Measurements from ENCODE around the gene CYP39A1.

DNA sequence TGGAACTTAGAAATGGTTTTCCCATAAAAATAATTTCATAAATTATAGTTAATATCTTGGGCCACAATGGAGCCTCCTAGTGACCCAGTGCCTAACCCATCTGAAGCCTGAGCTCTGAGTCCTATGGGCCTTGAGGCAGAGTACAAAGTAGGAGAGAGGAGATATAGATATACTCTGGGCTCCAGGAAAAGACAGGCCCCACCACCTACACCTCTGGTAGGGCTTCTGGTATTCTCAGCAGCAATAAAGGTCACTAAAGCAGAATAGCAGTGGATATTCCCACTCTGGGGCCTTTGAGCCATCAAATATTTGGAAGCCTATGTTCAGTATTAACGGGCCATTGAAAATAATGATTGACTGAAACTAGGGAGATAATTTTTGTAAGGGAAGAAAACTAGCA, 24.1 kb downstream of the CYP39A1 start:
- TF ChIP-seq, protein P1, sequence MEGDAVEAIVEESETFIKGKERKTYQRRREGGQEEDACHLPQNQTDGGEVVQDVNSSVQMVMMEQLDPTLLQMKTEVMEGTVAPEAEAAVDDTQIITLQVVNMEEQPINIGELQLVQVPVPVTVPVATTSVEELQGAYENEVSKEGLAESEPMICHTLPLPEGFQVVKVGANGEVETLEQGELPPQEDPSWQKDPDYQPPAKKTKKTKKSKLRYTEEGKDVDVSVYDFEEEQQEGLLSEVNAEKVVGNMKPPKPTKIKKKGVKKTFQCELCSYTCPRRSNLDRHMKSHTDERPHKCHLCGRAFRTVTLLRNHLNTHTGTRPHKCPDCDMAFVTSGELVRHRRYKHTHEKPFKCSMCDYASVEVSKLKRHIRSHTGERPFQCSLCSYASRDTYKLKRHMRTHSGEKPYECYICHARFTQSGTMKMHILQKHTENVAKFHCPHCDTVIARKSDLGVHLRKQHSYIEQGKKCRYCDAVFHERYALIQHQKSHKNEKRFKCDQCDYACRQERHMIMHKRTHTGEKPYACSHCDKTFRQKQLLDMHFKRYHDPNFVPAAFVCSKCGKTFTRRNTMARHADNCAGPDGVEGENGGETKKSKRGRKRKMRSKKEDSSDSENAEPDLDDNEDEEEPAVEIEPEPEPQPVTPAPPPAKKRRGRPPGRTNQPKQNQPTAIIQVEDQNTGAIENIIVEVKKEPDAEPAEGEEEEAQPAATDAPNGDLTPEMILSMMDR (conservative IDR thresholded peaks at IDR 0.05 in 1 of 2, IDR thresholded peaks at IDR 0.05 in 1 of 2; ENCODE audit: low read depth in 1 of 2, low read length in 2 of 2) = no peak
- no peak for TF ChIP-seq EZH2 (IDR thresholded peaks at IDR 0.05; ENCODE audit: low read length, missing control alignments)

Data from fibroblast of lung (primary cell).